Body of pancreas (tissue), 4 donors: Measurements from ENCODE around the gene AP3M1.

ENCODE experiments used
- CTCF ChIP-seq, 7 experiments: fragments of 450-650 bp in 4 of 7; fragments of 200-600 bp in 3 of 7; sonication (generic) in 3 of 7; IDR thresholded peaks; one replicate each; pipeline ENCODE4 v1.5.1; 2016 to 2019; ENCODE audit warnings: antibody characterized with exemption in 7 of 7
- POLR2A ChIP-seq, 3 donors: fragments of 450-650 bp; IDR thresholded peaks; one replicate each; pipeline ENCODE4 v1.6.1; 2016; ENCODE audit warnings: antibody characterized with exemption in 3 of 3, mild to moderate bottlenecking in 2 of 3

- TF ChIP-seq POLR2A (IDR thresholded peaks at IDR 0.05): no peak
- no peak for TF ChIP-seq CTCF (IDR thresholded peaks at IDR 0.05)
Observed at GRCh38 chr10:74072503-74072902, 78.1 kb downstream of the AP3M1 start.
